DND-41 (cell line): ENCODE data around the gene PAQR7.

Source experiments
- ATAC-seq: fragments of 200-7000 bp; cut with Tn5 transposase; 3 replicates; pipeline ENCODE4 v1.9.1; 2021; ENCODE audit warnings: low read depth; ENCODE audit not compliant: insufficient read depth
- DNase-seq: peaks from one replicate; pipeline ENCODE4 v3.0.0-alpha.2; 2020
- H2AFZ ChIP-seq: 2 replicates; pipeline ENCODE4 v1.6.0; 2012; ENCODE audit warnings: low read depth, low read length
- H3K27ac ChIP-seq: 2 replicates; pipeline ENCODE4 v1.5.1; 2012; ENCODE audit warnings: low read length, inconsistent platforms
- H3K27me3 ChIP-seq: fragments of 200-600 bp; sonication (generic); 2 replicates; pipeline ENCODE4 v1.6.0; 2012; ENCODE audit warnings: low read length, mild to moderate bottlenecking, inconsistent platforms; ENCODE audit not compliant: insufficient read depth, poor library complexity
- H3K36me3 ChIP-seq: 2 replicates; pipeline ENCODE4 v1.5.1; 2012; ENCODE audit warnings: low read length, inconsistent platforms; ENCODE audit not compliant: insufficient read depth
- H3K4me1 ChIP-seq: 2 replicates; pipeline ENCODE4 v1.5.1; 2012; ENCODE audit warnings: mild to moderate bottlenecking, low read length; ENCODE audit not compliant: insufficient read depth
- H3K4me2 ChIP-seq: 2 replicates; pipeline ENCODE4 v1.6.0; 2012; ENCODE audit warnings: mild to moderate bottlenecking, moderate library complexity, low read length, inconsistent platforms; ENCODE audit not compliant: insufficient read depth
- H3K4me3 ChIP-seq, 2 experiments: fragments of 200-600 bp in 1 of 2; shearing (Covaris generic) in 1 of 2; 2 replicates each; pipeline ENCODE4 v1.5.1; 2012 to 2016; ENCODE audit warnings: inconsistent platforms in 2 of 2, low read length in 2 of 2, mild to moderate bottlenecking in 2 of 2, low read depth in 1 of 2, moderate library complexity in 1 of 2
- H3K79me2 ChIP-seq: 2 replicates; pipeline ENCODE4 v1.6.0; 2012; ENCODE audit warnings: low read length, inconsistent platforms; ENCODE audit not compliant: insufficient read depth
- H3K9ac ChIP-seq: 2 replicates; pipeline ENCODE4 v1.6.0; 2012; ENCODE audit warnings: low read depth, mild to moderate bottlenecking, inconsistent platforms, low read length, moderate library complexity
- H3K9me3 ChIP-seq: 2 replicates; pipeline ENCODE4 v1.5.1; 2012; ENCODE audit warnings: low read length, moderate library complexity, mild to moderate bottlenecking, inconsistent platforms; ENCODE audit not compliant: insufficient read depth, severe bottlenecking
- H4K20me1 ChIP-seq: 2 replicates; pipeline ENCODE4 v1.6.0; 2012; ENCODE audit warnings: low read length; ENCODE audit not compliant: insufficient read depth
- CTCF ChIP-seq: IDR thresholded peaks from 2 replicates; pipeline ENCODE4 v1.5.1; 2012; ENCODE audit warnings: borderline replicate concordance, low read length, moderate library complexity, mild to moderate bottlenecking; ENCODE audit not compliant: poor library complexity, severe bottlenecking; ENCODE audit errors: extremely low read depth
- EZH2 ChIP-seq: IDR thresholded peaks from 3 replicates; pipeline ENCODE4 v1.6.1; 2012; ENCODE audit warnings: borderline replicate concordance, low read depth, mild to moderate bottlenecking, moderate library complexity, low read length, inconsistent platforms; ENCODE audit not compliant: severe bottlenecking

The PAQR7 gene

GRCh38 chr1:25871704-25872494, 3.6 kb downstream of the PAQR7 start:
- no peak overlapping the region for H3K9ac ChIP-seq
- H3K27me3 ChIP-seq = no peaks in the 10 kb centered on the region
- no peak overlapping the region for H3K27ac ChIP-seq
- no peaks in the 10 kb centered on the region for H3K9me3 ChIP-seq
- H3K4me2 ChIP-seq = no peak overlapping the region
- no peak overlapping the region for H2AFZ ChIP-seq
- no peak for DNase-seq
- TF ChIP-seq CTCF = no peak
- TF ChIP-seq EZH2 = no peak
- H3K36me3 ChIP-seq = no peaks in the 10 kb centered on the region
- H4K20me1 ChIP-seq = no peaks in the 10 kb centered on the region
- H3K4me3 ChIP-seq = no peak overlapping the region
- H3K4me1 ChIP-seq = no peaks in the 10 kb centered on the region
- no peaks in the 10 kb centered on the region for H3K79me2 ChIP-seq
- ATAC-seq = no peak

GRCh38 chr1:25871086-25871703, 4.3 kb downstream of the PAQR7 start:
- H4K20me1 ChIP-seq = no peaks in the 10 kb centered on the region
- no peaks in the 10 kb centered on the region for H3K9me3 ChIP-seq
- H3K36me3 ChIP-seq = no peaks in the 10 kb centered on the region
- no peaks in the 10 kb centered on the region for H3K79me2 ChIP-seq
- DNase-seq = no peak
- H3K4me3 ChIP-seq = no peak overlapping the region
- TF ChIP-seq EZH2 (no peak), CTCF (no peak)
- no peak overlapping the region for H3K27ac ChIP-seq
- no peaks in the 10 kb centered on the region for H3K27me3 ChIP-seq
- no peaks in the 10 kb centered on the region for H3K4me1 ChIP-seq
- no peak overlapping the region for H3K9ac ChIP-seq
- ATAC-seq = no peak; the same call in 2 of the 3 replicates
- H2AFZ ChIP-seq = no peak overlapping the region
- H3K4me2 ChIP-seq = no peak overlapping the region

GRCh38 chr1:25870614-25871013, 4.9 kb downstream of the PAQR7 start:
- no peaks in the 10 kb centered on the region for H3K4me1 ChIP-seq

More at GRCh38 chr1:25870614-25871013, 4.9 kb downstream of the PAQR7 start:
- Histone ChIP-seq H3K9me3 (no peaks in the 10 kb centered on the region), H4K20me1 (no peaks in the 10 kb centered on the region), H3K27ac (no peak overlapping the region), H3K79me2 (no peaks in the 10 kb centered on the region), H3K27me3 (no peaks in the 10 kb centered on the region), H3K9ac (no peak overlapping the region), H3K4me2 (no peak overlapping the region), H2AFZ (no peak overlapping the region), H3K36me3 (no peaks in the 10 kb centered on the region), H3K4me3 (no peak overlapping the region)
- ATAC-seq (no peak), DNase-seq (no peak)
- TF ChIP-seq CTCF (no peak), EZH2 (no peak)
